Smooth muscle cell (in vitro differentiated cells): ENCODE data around the gene RAD51B. TPM values are rescaled to one million over a fixed set of nuclear protein-coding genes. Genes with fewer than 3 reads are reported as not detected.

ENCODE experiments used
- DNase-seq: peaks from one replicate; lab custom pipeline; 2025; ENCODE audit not compliant: unreplicated experiment; lab: John Stamatoyannopoulos, UW
- H2AFZ ChIP-seq: fragments of 200-600 bp; sonication (generic); 2 replicates; pipeline ENCODE4 v1.6.0; 2016; ENCODE audit warnings: antibody characterized with exemption, low read depth, mild to moderate bottlenecking
- H3F3A ChIP-seq: fragments of 200-600 bp; sonication (generic); 2 replicates; pipeline ENCODE4 v1.6.0; 2017; ENCODE audit warnings: antibody characterized with exemption, low read depth
- H3K27ac ChIP-seq: fragments of 200-600 bp; sonication (generic); 2 replicates; pipeline ENCODE4 v1.5.1; 2016; ENCODE audit warnings: low read depth, mild to moderate bottlenecking
- H3K27me3 ChIP-seq: fragments of 200-600 bp; sonication (generic); 2 replicates; pipeline ENCODE4 v1.6.1; 2016; ENCODE audit warnings: low read depth, mild to moderate bottlenecking
- H3K36me3 ChIP-seq: fragments of 200-600 bp; sonication (generic); 2 replicates; pipeline ENCODE4 v1.5.1; 2016; ENCODE audit warnings: low read depth
- H3K4me1 ChIP-seq: fragments of 200-600 bp; sonication (generic); 2 replicates; pipeline ENCODE4 v1.5.1; 2016; ENCODE audit warnings: low read depth
- H3K4me2 ChIP-seq: fragments of 200-600 bp; sonication (generic); 2 replicates; pipeline ENCODE4 v1.6.0; 2016; ENCODE audit warnings: mild to moderate bottlenecking
- H3K4me3 ChIP-seq: fragments of 200-600 bp; sonication (generic); 2 replicates; pipeline ENCODE4 v1.5.1; 2016; ENCODE audit warnings: mild to moderate bottlenecking
- H3K79me2 ChIP-seq: fragments of 200-600 bp; sonication (generic); 2 replicates; pipeline ENCODE4 v1.6.0; 2016; ENCODE audit warnings: low read depth, mild to moderate bottlenecking
- H3K9ac ChIP-seq: fragments of 200-600 bp; sonication (generic); 2 replicates; pipeline ENCODE4 v1.6.0; 2016; ENCODE audit warnings: low read depth
- H3K9me3 ChIP-seq: fragments of 200-600 bp; sonication (generic); replicated peaks from 2 replicates; pipeline ENCODE4 v1.5.1; 2016; ENCODE audit warnings: low read depth
- H4K20me1 ChIP-seq: fragments of 200-600 bp; sonication (generic); 2 replicates; pipeline ENCODE4 v1.6.0; 2016; ENCODE audit warnings: low read depth
- WGBS: methylation state at CpG from one replicate; pipeline ENCODE4 v1.1.7; 2016; ENCODE audit warnings: low lambda C conversion rate; 5-methylcytosine and 5-hydroxymethylcytosine counted together
- polyA plus RNA-seq: library from polyadenylated mRNA; unstranded; fragments of >200 nt; fragmentation: Nextera tagmentation; extraction: Ambion mirVana; gene quantifications from 2 replicates; pipeline ENCODE4 v1.2.1, GENCODE V29; 2016
- total RNA-seq: library from RNA; depleted of rRNA; stranded (reverse); fragments of >200 nt; gene quantifications from 2 replicates; pipeline ENCODE4 v1.2.3, GENCODE V29; 2014
- TF ChIP-seq, protein P1 (sequence below): fragments of 200-600 bp; sonication (generic); IDR thresholded peaks from 2 replicates; pipeline ENCODE4 v1.5.1; 2017; ENCODE audit warnings: borderline replicate concordance, mild to moderate bottlenecking, antibody characterized with exemption; ENCODE audit not compliant: insufficient read depth, poor library complexity, severe bottlenecking

The RAD51B gene
- total and polyA plus RNA-seq, 2 experiments from 2014 or later, result 4.6 to 5.3 TPM

DNA sequence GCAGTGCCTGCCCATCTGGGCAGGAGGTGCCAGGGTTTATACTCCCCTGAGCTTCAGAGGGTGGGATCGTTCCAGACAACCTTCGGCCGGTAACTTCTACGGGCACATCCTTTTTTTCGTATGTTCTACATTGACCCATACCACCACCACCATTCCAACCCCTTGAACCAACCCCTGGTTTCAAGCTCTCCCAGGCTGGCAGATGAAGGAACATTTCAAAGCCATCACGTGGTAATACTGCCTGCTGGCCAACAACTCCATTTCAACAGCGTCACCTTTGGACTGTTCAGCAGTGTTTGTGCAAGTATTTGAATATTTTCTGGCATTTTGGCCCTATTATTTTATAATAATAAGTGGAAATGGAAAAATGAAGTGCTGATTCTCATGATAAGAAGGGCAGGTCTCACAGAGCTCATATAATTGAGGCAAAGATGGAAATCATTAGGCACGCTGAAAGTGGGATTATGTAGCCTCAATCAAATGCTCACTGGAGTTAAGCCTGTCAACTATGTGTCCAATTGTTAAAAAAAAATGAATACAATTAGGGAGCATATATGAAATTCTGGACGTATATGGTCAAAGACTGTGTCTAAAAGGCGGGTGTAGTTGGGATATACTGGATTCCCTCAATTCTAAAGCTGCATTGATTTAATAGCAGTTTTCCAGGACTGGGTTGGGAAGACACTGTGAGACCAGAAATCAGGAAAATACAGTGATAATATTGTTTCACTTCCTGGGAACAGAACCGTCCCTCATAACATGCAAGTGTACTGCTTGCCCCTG is 811.2 kb downstream of the RAD51B start:
- no peaks in the 10 kb centered on the region for H3K36me3 ChIP-seq
- H3K27ac ChIP-seq, result no peak overlapping the region
- TF ChIP-seq, protein P1, sequence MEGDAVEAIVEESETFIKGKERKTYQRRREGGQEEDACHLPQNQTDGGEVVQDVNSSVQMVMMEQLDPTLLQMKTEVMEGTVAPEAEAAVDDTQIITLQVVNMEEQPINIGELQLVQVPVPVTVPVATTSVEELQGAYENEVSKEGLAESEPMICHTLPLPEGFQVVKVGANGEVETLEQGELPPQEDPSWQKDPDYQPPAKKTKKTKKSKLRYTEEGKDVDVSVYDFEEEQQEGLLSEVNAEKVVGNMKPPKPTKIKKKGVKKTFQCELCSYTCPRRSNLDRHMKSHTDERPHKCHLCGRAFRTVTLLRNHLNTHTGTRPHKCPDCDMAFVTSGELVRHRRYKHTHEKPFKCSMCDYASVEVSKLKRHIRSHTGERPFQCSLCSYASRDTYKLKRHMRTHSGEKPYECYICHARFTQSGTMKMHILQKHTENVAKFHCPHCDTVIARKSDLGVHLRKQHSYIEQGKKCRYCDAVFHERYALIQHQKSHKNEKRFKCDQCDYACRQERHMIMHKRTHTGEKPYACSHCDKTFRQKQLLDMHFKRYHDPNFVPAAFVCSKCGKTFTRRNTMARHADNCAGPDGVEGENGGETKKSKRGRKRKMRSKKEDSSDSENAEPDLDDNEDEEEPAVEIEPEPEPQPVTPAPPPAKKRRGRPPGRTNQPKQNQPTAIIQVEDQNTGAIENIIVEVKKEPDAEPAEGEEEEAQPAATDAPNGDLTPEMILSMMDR, result no peak
- peaks cover 6% of the 10 kb centered on the region for H3F3A ChIP-seq
- no peak overlapping the region for H2AFZ ChIP-seq
- WGBS, result 89% methylated on average over 11 of the region's 11 CpGs
- H3K79me2 ChIP-seq, result no peaks in the 10 kb centered on the region
- H3K4me1 ChIP-seq, result peaks cover 26% of the 10 kb centered on the region
- H4K20me1 ChIP-seq, result no peaks in the 10 kb centered on the region
- H3K27me3 ChIP-seq, result no peaks in the 10 kb centered on the region
- no peak overlapping the region for H3K4me3 ChIP-seq
- no peaks in the 10 kb centered on the region for H3K9me3 ChIP-seq
- no peak for DNase-seq
- H3K4me2 ChIP-seq, result no peak overlapping the region
- no peak overlapping the region for H3K9ac ChIP-seq

DNA sequence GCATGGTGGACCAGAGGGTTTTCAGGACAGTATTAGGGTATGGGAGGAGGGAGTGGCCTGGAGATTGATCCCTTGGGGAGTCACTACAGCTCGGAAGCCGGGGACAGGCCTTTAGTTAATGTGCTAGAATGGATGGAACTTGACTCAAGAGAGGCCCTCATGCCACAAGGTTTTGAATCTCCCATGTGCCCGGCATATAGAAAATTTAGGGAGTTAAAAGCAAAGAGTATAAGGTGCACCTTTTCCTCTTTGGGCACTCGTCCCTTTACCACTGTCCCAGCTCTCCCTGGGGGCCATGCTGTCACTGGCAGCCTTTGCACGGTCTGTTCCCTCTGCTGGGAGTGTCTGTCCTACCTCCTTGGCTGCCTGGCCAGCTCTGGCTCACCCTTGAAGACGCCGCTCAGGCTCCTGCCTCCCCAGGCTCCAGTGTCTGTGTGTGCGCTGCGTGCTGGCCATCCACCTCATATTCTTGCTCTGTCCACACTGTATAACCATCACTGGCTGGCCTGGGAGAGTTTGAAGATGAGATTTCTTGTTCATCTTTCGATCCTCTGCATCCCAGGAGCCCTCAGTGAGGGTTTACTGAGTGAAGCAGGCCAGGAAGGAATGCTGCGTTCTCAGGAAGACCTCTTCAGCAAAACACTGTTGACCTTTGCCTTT is 811.9 kb downstream of the RAD51B start:
- Histone ChIP-seq H3K4me1 (peaks cover 26% of the 10 kb centered on the region), H2AFZ (no peak overlapping the region), H3K27ac (no peak overlapping the region), H3K4me3 (no peak overlapping the region), H3K79me2 (no peaks in the 10 kb centered on the region), H3K4me2 (no peak overlapping the region), H3K36me3 (no peaks in the 10 kb centered on the region), H3K9ac (no peak overlapping the region), H4K20me1 (no peaks in the 10 kb centered on the region), H3F3A (peaks cover 11% of the 10 kb centered on the region), H3K27me3 (no peaks in the 10 kb centered on the region), H3K9me3 (no peaks in the 10 kb centered on the region)
- TF ChIP-seq, protein P1, result no peak
- WGBS, result 95% methylated on average over 11 of the region's 11 CpGs
- DNase-seq, result no peak

DNA sequence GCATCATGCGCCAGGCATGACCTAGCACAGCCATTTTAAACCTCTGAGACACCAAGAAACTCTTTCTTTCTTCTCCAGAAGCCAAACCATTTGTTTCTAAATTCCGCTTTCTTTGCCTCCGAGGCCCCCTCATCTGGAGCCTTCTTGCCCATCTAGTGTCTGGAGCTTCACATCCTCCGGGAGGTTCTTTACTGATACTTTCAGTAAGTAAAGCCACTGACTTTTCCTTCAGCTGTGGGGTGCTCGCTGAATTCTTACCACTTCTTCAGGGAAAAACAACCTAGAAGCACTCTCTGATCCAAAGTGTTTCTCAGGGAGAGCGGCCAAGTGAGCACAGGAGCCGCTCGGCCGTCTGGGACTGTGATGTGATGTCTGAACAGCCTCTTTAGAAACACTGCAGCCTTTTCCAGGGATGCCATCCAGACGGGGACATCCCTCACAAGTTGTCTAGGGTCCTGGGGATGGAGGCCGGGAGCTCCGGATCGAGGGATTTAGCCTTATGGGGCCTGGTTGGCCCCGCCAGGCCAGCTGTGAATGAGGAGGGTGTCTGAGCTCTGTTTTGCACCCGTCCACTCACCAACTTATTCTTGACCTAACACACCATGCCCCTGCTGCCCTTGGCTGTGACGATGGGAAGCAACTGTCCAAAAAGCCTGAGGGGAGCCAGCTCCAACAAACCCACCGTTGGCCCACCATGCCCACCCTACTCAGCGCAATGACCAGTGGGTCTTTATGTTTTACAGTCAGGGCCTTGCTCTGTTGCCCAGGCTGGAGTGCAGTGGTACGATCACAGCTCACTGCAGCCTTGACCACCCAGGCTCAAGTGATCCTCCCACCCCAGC is 812.7 kb downstream of the RAD51B start:
- no peak overlapping the region for H3K4me3 ChIP-seq
- 89% methylated on average over 19 of the region's 19 CpGs for WGBS
- no peak overlapping the region for H3K4me2 ChIP-seq
- H2AFZ ChIP-seq, result no peak overlapping the region
- H3F3A ChIP-seq, result peaks cover 18% of the 10 kb centered on the region
- TF ChIP-seq, protein P1, result no peak
- no peaks in the 10 kb centered on the region for H3K9me3 ChIP-seq
- no peak overlapping the region for H3K9ac ChIP-seq
- H3K4me1 ChIP-seq, result peaks cover 25% of the 10 kb centered on the region
- no peak for DNase-seq
- H4K20me1 ChIP-seq, result no peaks in the 10 kb centered on the region
- H3K79me2 ChIP-seq, result no peaks in the 10 kb centered on the region
- H3K27ac ChIP-seq, result no peak overlapping the region
- no peaks in the 10 kb centered on the region for H3K27me3 ChIP-seq
- H3K36me3 ChIP-seq, result no peaks in the 10 kb centered on the region
